HG03521 (cell line): ENCODE data around the gene SPTY2D1.
A peak's percentile ranks its signal among the peaks of the same experiment; 100 is the strongest.
"Not testable (repeated sequence)": the region's sequence is repeated elsewhere in the genome, so short reads cannot be mapped to it uniquely, and the experiment has no call there.

Experiments used
- ATAC-seq: cut with Tn5 transposase; IDR thresholded peaks from one replicate; pipeline ENCODE4 v1.9.1; 2021; ENCODE audit warnings: mild to moderate bottlenecking, moderate library complexity; ENCODE audit not compliant: unreplicated experiment

The SPTY2D1 gene

DNA sequence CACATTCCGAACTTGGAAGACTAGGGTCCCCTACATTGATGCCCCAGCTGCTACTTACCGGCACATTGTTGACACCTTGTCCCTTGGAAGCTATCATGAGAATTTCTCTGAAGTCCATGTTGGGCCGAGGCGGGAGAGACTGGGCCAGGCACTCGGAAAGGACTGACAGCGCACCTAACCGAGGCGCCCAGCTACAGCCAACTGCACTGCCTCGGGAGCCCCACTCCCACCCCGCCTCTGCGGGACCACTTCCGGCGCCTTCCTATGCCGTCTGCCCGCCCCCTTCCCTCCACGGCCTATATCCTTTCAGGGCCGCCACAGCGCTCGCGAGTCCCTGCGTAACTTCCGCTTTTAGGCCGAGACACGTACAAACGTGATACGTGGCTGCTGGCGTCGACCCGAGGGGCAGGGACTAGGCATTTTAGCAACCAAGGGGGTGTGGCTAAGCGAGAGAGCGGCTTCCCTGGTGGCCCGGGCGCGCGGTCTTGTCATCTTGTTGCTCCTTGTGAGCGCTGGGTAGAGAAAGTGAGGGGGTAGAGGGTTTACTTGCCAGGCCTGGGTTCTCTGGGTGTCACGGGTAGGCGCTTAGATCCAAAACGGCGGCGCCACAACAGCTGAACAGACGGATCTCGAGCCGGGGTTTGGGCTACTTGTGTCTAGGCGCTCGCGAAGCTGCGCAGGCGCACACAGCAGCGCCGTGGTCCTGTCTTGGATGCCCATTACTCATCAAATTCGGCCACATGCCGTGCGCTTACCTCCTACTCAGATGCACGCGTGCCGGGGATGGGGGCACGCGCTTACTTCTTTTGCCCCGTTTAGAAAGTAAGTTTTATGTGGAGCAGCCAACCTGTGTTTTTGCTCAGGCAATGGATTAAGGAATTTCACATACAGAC is at the start of gene SPTY2D1:
TSS of gene SPTY2D1 (minus strand) at position 203 of the 893 bp plus-strand sequence. CDS start at position 118, 85 bp downstream.
- ATAC-seq, result peak; percentile 96

GRCh38 chr11:18682466-18682865 is 48.3 kb upstream of the SPTY2D1 start:
- no peak for ATAC-seq

DNA sequence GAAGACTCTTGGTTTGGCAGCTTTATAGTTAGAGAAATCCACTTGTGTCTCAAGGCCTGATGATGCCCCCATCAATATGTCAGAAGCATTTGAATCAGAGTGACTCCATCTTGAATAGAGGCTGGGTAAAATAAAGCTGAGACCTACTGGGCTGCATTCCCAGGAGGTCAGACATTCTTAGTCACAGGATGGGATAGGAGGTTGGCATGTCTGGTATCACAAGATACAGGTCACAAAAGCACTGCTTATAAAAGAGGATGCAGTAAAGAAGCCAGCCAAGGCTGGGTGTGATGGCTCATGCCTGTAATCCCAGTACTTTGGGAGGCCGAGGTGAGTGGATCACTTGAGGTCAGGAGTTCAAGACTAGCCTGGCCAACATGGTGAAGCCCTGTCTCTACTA is 47.8 kb upstream of the SPTY2D1 start:
- ATAC-seq, result not testable (repeated sequence)

- no peak for ATAC-seq
Observed at GRCh38 chr11:18677560-18677959, 43.4 kb upstream of the SPTY2D1 start.

GRCh38 chr11:18676803-18677202 is 42.7 kb upstream of the SPTY2D1 start:
- no peak for ATAC-seq

GRCh38 chr11:18672209-18672608 is 38.1 kb upstream of the SPTY2D1 start:
- ATAC-seq, result not testable (repeated sequence)

- no peak for ATAC-seq
Observed at GRCh38 chr11:18671246-18671645, 37.1 kb upstream of the SPTY2D1 start.

GRCh38 chr11:18669711-18670110 is 35.6 kb upstream of the SPTY2D1 start:
- no peak for ATAC-seq

GRCh38 chr11:18669219-18669596 is 35.1 kb upstream of the SPTY2D1 start:
- no peak for ATAC-seq

GRCh38 chr11:18668131-18668530 is 34.0 kb upstream of the SPTY2D1 start:
- ATAC-seq, result no peak

DNA sequence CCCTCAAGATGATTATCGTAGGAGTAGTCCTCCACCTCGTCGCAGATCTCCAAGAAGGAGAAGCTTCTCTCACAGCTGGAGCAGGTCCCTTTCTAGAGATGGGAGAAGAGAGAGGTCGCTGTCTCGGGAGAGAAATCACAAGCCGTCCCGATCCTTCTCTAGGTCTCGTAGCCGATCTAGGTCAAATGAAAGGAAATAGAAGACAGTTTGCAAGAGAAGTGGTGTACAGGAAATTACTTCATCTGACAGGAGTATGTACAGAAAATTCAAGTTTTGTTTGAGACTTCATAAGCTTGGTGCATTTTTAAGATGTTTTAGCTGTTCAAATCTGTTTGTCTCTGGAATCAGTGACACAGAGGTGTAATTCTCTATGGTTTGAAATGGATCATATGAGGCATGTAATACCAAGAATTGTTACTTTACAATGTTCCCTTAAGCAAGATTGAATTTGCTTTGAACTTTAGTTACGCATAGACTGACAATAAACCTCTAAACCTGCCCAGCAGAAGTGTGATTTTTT is 31.3 kb upstream of the SPTY2D1 start:
- not testable (repeated sequence) for ATAC-seq

GRCh38 chr11:18657673-18658072 is 23.5 kb upstream of the SPTY2D1 start:
- ATAC-seq, result no peak

GRCh38 chr11:18650859-18651557 is 16.9 kb upstream of the SPTY2D1 start:
- ATAC-seq, result no peak

DNA sequence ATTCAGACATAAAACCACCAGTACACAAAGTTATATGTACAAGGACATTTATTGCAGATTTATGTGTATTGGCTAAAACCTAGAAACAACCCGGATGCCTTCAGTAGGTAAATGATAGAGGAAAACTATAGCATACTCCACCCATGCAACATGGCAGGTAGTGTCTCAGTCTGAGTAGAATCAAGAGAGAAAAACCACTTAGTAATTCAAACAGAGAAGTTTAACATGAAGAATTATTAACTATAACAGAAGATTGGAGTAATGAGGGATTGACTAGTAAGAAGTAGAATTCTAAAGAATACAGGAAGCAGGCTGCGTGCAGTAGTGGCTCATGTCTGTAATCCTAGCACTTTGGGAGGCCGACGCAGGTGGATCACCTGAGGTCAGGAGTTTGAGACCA is 16.2 kb upstream of the SPTY2D1 start:
- no peak for ATAC-seq

GRCh38 chr11:18643034-18643433 is 8.9 kb upstream of the SPTY2D1 start:
- not testable (repeated sequence) for ATAC-seq

DNA sequence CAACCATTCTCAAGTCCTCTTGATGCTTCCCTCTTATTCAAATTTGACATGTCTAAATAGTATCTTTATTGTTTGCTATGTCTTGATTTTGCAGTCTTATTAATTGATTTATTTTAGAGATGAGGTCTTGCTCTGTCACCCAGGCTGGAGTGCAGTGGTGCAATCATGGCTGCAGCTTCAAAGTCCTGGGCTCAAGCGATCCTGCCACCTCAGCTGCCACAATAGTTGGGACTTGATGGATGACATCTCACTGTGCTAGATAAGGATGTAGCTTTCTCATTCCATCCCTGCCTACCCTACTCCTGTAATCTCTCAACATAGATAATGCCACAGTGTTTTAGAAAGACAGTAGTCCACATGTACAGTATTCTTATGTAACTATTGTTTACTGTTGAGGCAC is 7.5 kb upstream of the SPTY2D1 start:
- ATAC-seq, result no peak

- ATAC-seq, result peak; percentile 38
Observed at GRCh38 chr11:18633256-18634139, 644 bp downstream of the SPTY2D1 start.

- no peak for ATAC-seq
Observed at GRCh38 chr11:18632841-18633240, 1.3 kb downstream of the SPTY2D1 start.

GRCh38 chr11:18624161-18624560 is 10.0 kb downstream of the SPTY2D1 start:
- ATAC-seq, result no peak

DNA sequence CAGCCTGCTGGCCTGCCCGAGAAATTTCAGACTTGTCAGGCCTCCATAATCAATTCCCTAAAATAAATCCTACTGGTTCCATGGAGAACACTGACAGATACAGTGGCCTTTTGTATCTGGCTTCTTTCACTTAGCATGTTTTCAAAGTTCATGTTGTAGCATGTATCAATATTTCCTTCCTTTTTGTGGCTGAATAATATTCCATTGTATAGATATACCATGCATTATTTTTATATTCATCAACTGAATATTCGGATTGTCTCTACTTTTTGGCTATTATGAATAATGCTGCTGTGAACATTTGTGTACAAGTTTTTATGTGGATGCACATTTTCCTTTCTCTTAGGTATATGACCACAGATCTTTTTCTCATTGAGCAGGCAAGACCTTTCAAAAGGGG is 10.4 kb downstream of the SPTY2D1 start:
- ATAC-seq, result no peak
